Activated B cell treated with CpG ODN at 0.5 μM for 24 hours (primary cell): Measurements from ENCODE around the gene MED13L. TPM values are rescaled to one million over a fixed set of nuclear protein-coding genes. Genes with fewer than 3 reads are reported as not detected.

Experiments
- ATAC-seq: fragments of 200-7000 bp; cut with Tn5 transposase; one replicate; pipeline ENCODE4 v1.10.0; 2021; ENCODE audit warnings: low read depth, mild to moderate bottlenecking, moderate library complexity
- CTCF ChIA-PET: fragments of 350-600 bp; sonication (Branson Sonifier 250); formaldehyde crosslinking; loops from one replicate; lab custom pipeline; 2021; ENCODE audit warnings: antibody characterized with exemption; lab: Charles Lee
- POLR2A ChIA-PET: fragments of 350-600 bp; sonication (Branson Sonifier 250); formaldehyde crosslinking; loops from one replicate; lab custom pipeline; 2021; ENCODE audit warnings: antibody characterized with exemption; lab: Charles Lee
- DNase-seq: peaks from one replicate; pipeline ENCODE4 v3.0.0; 2022
- H3K27ac Mint-ChIP-seq: one replicate; pipeline ENCODE4 v1.8.0; 2020; ENCODE audit warnings: mixed read lengths
- H3K27me3 Mint-ChIP-seq: one replicate; pipeline ENCODE4 v1.8.0; 2021; ENCODE audit warnings: mixed read lengths
- H3K36me3 Mint-ChIP-seq: one replicate; pipeline ENCODE4 v1.8.0; 2021; ENCODE audit warnings: low read depth, mixed read lengths
- H3K4me1 Mint-ChIP-seq: one replicate; pipeline ENCODE4 v1.8.0; 2021; ENCODE audit warnings: mixed read lengths
- H3K4me3 Mint-ChIP-seq: one replicate; pipeline ENCODE4 v1.8.0; 2020; ENCODE audit warnings: mild to moderate bottlenecking, mixed read lengths
- H3K9me3 Mint-ChIP-seq: one replicate; pipeline ENCODE4 v1.8.0; 2020; ENCODE audit warnings: mixed read lengths
- CTCF ChIP-seq: fragments of 200-600 bp; IDR thresholded peaks from one replicate; pipeline ENCODE4 v1.8.0; 2022; ENCODE audit warnings: antibody characterized with exemption, mild to moderate bottlenecking
- intact Hi-C: fragments of 100-400 bp; cut with micrococcal nuclease; formaldehyde crosslinking; loops from one replicate; pipeline ENCODE4 v1.15.1; 2024
- total RNA-seq: library from RNA; stranded (reverse); gene quantifications from 2 replicates; pipeline ENCODE4 v1.2.3, GENCODE V29; 2022

Gene MED13L
- total RNA-seq, 1 donor from 2014 or later, result 183 TPM

GRCh38 chr12:116299064-116299463 is 21.6 kb upstream of the MED13L start:
- intact Hi-C loops, result no loop called here
- ATAC-seq, result no peak
- POLR2A ChIA-PET, result interaction anchor here (0.6 kb wide), 1 partner anchor 378 kb away, joined by 3 read pairs; no protein-coding TSS in a partner anchor
- H3K4me3 Mint-ChIP-seq, result no peak overlapping the region
- no peaks in the 10 kb centered on the region for H3K9me3 Mint-ChIP-seq
- CTCF ChIA-PET, result no interaction called here
- peaks cover 6% of the 10 kb centered on the region for H3K4me1 Mint-ChIP-seq
- no peak for TF ChIP-seq CTCF
- H3K27me3 Mint-ChIP-seq, result no peaks in the 10 kb centered on the region
- no peak for DNase-seq
- no peaks in the 10 kb centered on the region for H3K36me3 Mint-ChIP-seq
- H3K27ac Mint-ChIP-seq, result no peak overlapping the region

- H3K9me3 Mint-ChIP-seq, result no peaks in the 10 kb centered on the region
- DNase-seq (no peak), ATAC-seq (no peak)
- no peak for TF ChIP-seq CTCF
- ChIA-PET CTCF (no interaction called here), POLR2A (no interaction called here)
- H3K4me3 Mint-ChIP-seq, result no peak overlapping the region
- no peaks in the 10 kb centered on the region for H3K27me3 Mint-ChIP-seq
- H3K36me3 Mint-ChIP-seq, result no peaks in the 10 kb centered on the region
- intact Hi-C loops, result no loop called here
- H3K4me1 Mint-ChIP-seq, result peaks cover 6% of the 10 kb centered on the region
- no peak overlapping the region for H3K27ac Mint-ChIP-seq
Measured at GRCh38 chr12:116298578-116298977, 21.1 kb upstream of the MED13L start.

- intact Hi-C loops, result no loop called here
- H3K4me1 Mint-ChIP-seq, result peaks cover under 1% of the 10 kb centered on the region
- no peak overlapping the region for H3K4me3 Mint-ChIP-seq
- no peaks in the 10 kb centered on the region for H3K27me3 Mint-ChIP-seq
- no peaks in the 10 kb centered on the region for H3K9me3 Mint-ChIP-seq
- POLR2A ChIA-PET, result interaction anchor here (0.7 kb wide), 1 partner anchor 88 kb away, joined by 4 read pairs; no protein-coding TSS in a partner anchor
- no peaks in the 10 kb centered on the region for H3K36me3 Mint-ChIP-seq
- TF ChIP-seq CTCF, result no peak
- CTCF ChIA-PET, result no interaction called here
- no peak overlapping the region for H3K27ac Mint-ChIP-seq
- ATAC-seq (no peak), DNase-seq (no peak)
Measured at GRCh38 chr12:116297224-116297834, 19.8 kb upstream of the MED13L start.

- POLR2A ChIA-PET, result no interaction called here
Measured at GRCh38 chr12:116295327-116296263, 18.1 kb upstream of the MED13L start.

More at GRCh38 chr12:116295327-116296263, 18.1 kb upstream of the MED13L start:
- Mint-ChIP-seq H3K36me3 (no peaks in the 10 kb centered on the region), H3K27ac (no peak overlapping the region), H3K4me3 (no peak overlapping the region), H3K4me1 (no peaks in the 10 kb centered on the region), H3K9me3 (no peaks in the 10 kb centered on the region), H3K27me3 (no peaks in the 10 kb centered on the region)
- ATAC-seq (no peak), DNase-seq (no peak)
- no peak for TF ChIP-seq CTCF
- CTCF ChIA-PET, result interaction anchor here (0.6 kb wide), 1 partner anchor 172 kb away, joined by 3 read pairs; no protein-coding TSS in a partner anchor
- intact Hi-C loops, result no loop called here
